Peyer's patch (tissue), 4 donors: Measurements from ENCODE around the gene B3GALNT1.

Experiments
- POLR2A ChIP-seq, 2 donors: fragments of 450-650 bp; IDR thresholded peaks; one replicate each; pipeline ENCODE4 v1.5.1; 2017; ENCODE audit warnings: antibody characterized with exemption in 2 of 2, mild to moderate bottlenecking in 2 of 2, moderate library complexity in 2 of 2
- TF ChIP-seq, protein P1 (sequence below), 6 experiments: fragments of 450-650 bp in 4 of 6; fragments of 200-600 bp in 2 of 6; sonication (generic) in 1 of 6; IDR thresholded peaks; one replicate each; pipeline ENCODE4 v1.5.1; 2017 to 2019; ENCODE audit warnings: antibody characterized with exemption in 6 of 6, mild to moderate bottlenecking in 3 of 6, moderate library complexity in 1 of 6

GRCh38 chr3:161072751-161073150 lies 32.4 kb downstream of the B3GALNT1 start:
- TF ChIP-seq, protein P1, sequence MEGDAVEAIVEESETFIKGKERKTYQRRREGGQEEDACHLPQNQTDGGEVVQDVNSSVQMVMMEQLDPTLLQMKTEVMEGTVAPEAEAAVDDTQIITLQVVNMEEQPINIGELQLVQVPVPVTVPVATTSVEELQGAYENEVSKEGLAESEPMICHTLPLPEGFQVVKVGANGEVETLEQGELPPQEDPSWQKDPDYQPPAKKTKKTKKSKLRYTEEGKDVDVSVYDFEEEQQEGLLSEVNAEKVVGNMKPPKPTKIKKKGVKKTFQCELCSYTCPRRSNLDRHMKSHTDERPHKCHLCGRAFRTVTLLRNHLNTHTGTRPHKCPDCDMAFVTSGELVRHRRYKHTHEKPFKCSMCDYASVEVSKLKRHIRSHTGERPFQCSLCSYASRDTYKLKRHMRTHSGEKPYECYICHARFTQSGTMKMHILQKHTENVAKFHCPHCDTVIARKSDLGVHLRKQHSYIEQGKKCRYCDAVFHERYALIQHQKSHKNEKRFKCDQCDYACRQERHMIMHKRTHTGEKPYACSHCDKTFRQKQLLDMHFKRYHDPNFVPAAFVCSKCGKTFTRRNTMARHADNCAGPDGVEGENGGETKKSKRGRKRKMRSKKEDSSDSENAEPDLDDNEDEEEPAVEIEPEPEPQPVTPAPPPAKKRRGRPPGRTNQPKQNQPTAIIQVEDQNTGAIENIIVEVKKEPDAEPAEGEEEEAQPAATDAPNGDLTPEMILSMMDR (IDR thresholded peaks at IDR 0.05), result no peak
- no peak for TF ChIP-seq POLR2A (IDR thresholded peaks at IDR 0.05)
